ENCODE data around the gene CMKLR1.

The CMKLR1 gene

DNA sequence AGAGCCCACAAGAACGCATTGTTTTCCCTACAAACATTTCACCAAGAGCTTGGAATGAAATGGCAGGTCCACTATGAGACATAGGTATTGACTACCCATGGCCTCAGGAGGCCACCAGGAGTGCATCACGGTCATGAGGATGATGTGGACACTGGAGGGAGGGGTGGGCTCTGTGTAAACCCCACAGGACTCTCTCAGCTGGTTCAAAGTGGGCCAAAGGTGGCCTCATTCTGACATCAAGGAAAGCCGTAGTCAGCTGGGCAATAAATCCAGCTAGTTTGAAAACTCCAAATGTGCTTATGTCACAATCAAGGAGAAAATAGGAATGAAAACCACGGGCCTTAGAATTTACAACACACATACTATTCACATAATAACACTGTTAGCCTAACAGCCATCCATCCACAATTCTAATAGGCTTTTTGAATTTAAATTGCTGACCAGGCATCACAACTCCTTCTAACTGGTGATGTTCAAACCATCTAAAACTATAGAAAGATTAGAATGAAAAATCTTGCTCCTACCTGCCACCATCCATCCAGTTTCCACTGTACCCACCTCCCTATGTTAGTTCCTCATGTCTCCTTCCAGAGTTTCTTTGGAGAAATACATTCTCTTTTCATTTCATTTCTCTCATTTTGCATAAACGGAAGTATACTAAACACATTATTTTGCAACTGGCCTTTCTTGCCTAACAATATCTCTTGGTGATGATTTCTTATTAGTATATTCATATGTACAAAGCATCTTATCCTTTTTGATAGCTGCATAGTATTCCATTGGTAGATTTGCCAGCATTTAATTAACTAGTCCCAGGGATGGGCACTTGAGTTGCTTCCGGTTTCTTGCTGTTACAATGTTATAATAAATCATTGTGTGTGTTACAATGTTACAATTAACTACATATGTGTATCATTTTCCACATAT is 21.5 kb downstream of the CMKLR1 start:
- no peak for DNase-seq (ENCODE audit: low spot score)

DNA sequence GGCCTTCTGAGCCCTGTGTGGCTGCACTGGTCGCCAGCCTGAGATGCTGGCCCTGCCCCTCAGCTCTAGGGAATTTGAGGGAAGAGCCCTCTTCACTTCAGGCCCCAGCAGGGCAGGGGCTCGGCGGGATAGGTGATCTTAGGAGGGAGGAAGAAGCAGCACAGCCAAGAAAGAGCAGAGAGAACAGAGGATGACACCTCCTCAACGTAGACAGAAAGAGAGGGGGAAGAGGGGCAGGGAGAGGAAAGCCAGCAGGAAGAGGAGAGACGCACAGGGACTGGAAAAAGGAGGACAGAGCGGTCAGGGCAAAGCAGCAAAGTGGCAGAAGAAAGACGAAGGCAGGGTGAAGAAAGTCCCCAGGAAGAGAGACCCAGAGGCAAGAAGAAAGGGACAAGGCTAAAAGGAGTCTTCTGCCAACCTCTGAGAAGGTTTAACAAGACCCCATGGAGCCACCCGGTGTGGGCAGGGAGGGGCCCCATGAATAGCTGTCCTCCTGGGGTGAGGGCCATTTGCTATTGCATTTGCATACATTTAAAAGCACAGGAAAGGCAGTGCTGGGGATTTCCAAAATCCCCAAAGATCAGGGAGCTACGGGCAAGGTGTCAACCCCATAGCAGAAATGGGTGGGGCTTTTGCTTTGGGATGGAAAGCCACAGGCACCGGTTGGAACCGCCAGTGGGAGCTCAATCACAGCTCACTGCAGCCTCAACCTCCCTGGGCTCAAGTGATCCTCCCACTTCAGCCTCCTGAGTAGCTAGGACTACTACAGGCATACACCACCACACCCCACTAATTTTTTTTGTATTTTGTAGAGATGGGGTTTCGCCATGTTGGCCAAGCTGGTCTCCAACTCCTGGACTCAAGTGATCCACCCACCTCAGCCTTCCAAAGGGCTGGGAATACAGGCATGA is 22.7 kb downstream of the CMKLR1 start:
- no peak for DNase-seq (ENCODE audit: low spot score)

DNA sequence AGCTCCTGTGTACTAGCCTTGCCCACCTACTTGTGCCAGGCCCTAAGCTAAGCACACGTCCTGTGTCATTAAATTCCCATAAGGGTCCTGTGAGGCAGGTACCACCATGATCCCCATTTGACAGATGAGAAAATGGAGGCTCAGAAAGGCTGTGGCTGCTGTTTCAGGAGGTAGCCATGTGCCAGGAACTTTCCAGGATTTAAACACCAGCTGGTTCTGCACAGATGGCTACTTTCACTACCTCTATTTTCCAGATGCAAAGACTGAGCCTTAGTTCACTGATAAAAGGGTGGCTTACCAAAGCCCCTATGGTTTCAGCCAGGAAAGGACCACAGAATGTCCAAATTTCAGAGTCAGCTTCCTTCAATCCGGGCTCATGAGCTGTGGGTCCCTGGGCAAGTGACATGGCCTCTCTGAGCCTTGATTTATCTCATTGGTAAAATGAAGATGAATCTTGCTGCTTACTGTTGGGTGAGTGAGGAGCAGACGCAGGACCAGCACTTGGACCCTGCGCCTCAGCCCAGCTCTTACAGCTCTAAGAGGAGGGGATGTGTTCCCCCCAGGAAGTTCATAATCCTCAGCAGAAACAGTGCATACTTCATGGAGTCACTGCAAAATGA is 23.5 kb downstream of the CMKLR1 start:
- no peak for DNase-seq (ENCODE audit: low spot score)

DNA sequence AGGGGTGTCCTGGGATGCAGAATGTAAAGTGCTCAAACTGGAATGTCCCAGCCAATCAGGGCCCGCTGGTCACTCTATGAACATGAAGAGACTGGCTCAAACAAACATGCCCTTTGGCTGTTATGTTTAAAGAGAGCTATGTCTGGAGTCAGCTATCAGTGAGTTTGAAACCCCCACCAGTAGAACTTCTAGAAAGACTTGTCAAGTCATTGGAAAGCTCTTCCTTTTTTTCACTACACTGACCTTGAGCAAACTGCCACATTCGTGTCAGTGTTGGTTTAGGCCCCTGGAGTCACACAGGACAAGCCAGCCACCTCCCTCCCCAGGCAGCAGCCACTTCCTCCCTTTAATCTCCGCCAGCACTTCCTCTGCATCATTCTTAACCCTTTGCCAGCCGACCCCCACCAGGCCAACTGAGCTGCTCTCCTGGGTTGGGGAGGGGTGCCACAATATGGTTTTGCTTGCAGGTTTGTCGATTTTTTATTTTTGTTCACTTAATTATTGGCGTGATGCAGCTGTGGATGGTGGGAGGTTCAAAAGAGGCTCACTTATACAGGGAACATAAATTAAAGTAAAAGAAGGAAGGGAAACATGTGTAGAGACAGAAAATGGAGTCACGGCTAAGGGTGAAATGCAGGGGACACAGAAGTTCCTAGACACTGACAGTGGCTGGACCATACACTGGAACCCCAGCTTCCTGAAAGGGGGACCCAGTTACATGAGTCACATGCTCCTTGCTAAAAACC is 25.3 kb downstream of the CMKLR1 start:
- DNase-seq (ENCODE audit: low spot score): peak; percentile 45

DNA sequence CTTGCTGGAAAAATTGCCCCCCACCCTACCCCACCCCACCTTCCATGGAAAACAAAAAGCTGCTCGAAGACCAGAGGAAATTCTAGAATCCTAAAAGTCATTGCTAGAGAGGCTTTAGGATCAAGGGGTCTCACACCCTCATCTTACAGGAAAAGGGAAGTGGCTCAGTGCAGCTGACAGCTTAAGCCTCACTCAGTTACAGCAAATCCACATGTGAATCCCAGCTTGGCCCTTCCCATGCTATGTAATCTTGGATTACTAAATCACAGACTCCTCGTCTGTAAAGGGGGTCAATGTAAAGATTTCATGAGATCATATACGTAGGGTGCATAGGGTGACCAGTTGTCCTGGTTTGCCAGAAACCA is 25.9 kb downstream of the CMKLR1 start:
- DNase-seq (ENCODE audit: low spot score): no peak

DNA sequence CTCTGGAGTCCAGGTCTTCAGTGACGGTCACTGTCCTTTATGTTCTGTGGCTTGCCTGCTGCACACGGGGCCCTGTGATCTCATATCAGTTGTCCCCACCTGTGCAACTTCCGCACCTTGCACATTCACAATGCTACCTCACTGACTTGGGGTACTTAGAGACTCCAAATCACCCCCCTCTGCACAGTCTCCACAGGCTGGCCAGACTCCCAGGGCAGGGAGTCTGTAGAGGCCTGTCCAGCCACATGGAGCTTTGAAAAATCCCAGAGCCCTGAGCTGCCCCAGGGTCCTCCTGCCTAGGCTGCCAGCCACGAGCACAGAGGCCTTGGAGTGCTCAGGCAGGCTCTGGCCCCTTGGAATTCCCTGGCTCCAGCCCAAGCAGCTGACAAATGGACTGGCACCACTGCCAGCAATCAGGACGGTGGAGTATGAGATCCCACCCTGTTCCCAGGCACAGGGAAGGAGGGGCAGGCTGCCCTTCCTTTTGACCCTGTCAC is 26.4 kb downstream of the CMKLR1 start:
- no peak for DNase-seq (ENCODE audit: low spot score)

DNA sequence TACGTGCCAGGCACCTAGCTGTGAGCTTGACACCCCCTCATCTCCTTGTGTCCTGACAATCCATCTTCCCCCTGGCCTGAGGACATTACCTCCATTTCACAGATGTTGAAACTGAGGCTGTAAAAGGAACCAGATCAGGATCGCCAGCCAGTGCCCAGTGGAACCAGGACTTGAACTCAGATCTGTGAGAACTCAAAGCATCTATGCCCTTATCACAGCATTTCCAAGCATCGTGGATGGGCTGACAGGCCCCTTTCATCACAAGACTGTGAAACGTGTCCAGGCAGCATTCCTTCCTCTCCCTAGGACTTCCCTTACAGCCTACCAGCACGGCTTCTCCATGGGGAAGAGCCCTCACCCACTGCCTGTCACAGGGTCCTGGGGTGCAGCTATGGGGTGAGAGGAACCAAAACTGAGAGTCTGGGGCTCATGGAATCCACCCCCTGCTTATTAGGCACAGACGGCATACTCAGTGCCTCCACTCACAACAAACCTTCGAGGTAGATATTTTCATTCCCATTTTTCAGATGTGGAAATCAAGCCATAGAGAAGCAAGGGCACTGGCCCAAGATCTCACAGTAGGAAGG is 26.9 kb downstream of the CMKLR1 start:
- DNase-seq (ENCODE audit: low spot score): no peak

DNA sequence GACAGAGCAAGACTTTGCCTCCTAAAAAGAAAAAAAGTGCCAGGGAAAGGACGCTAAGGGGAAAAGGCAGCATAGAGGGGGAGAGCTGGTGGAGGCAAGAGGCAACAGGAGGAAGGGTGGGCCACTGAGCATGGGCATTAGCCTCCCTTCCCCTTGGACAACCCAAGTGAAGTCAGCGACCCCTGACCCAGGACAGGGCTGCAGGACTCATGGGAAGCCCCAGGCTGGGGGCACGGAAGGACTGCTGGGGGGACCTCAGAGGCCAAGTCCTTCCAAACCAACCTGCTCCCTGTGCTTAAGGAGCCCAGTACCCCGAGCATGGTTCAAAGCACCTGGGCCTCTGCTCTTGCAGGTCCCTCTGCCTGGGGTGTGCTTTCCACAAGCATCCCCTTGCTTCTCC is 27.5 kb downstream of the CMKLR1 start:
- no peak for DNase-seq (ENCODE audit: low spot score)

DNA sequence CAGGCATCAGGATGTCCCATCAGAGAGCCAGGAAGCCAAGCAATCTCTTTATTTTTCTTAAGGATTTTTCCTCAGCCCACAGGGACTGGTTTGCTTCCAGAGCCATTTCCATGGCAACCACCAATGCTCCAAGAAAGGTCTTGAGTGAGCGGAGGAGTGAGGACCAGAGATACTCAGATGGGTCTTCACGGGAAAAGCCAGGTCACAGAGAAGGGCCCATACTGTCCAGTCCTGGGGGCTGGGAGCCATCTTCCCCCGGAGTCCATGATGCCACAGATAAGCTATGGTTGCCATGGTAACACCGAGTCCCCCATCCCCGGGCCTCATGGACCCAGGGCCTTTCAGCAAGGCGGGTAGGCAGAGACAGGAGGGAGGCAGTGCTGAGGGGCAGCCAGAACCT is 28.6 kb downstream of the CMKLR1 start:
- DNase-seq (ENCODE audit: low spot score): no peak

DNA sequence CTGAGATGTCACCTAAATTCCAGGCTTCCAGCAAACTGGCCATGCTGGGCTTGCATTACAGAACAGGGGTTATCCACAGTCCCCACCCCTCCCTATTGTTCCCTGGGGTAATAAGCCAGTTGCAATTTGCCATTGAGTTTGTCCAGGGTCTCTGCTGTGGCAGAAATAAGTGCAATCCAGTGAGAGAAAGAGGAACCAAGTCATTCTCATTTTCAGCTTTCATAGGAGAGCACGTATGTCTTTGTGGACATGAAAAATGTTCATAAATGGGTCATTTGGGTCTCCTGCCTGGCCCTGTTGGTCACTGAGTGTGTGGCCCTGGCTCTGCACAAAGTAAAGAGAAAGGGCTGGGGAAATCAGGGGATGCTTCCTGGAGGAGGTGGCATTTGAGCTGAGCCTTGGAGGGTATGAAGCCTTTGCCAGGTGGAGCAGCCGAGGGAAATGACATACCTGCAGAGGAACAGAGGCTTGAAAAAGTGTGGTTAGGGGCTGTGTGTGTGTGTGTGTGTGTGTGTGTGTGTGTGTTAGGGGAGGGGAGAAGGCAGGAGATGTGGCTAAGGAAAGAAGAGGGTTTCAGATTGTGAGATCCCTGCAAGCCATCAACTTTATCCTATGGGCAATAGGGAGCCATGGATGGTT is 29.3 kb downstream of the CMKLR1 start:
- DNase-seq (ENCODE audit: low spot score): no peak

DNA sequence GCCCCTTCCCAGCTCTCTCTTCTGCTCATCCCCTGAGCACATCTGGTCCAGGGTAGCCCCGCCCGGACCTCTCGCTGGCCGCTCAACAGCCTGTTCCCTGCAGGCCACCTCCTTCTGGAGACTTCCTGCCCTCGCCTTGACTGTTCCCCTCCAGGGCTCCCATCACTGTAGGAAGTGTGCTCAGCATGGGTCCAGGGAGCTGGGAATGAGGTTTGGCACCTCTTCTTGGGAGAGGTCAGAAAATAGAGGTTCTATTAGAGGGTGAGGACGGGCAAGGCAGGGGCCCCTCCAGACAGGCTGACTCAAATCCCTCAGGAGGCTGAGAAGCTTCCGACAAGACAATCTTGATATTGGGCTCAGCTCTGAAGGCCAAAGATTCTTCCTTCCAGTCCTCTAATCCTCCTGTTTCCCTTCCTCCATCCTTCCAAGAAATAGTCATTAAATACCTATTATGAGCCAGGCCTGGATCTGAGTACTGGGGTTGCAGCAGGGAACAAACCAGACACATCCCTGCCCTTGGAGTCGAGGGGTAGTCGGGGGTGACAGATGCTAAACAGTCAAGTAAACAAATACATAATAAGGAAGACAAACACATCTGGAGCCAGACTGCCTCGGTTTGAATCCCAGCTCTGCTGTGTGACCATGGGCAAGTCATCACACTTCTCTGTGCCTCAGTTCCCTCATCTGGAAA is 30.6 kb downstream of the CMKLR1 start:
- DNase-seq (ENCODE audit: low spot score): no peak

DNA sequence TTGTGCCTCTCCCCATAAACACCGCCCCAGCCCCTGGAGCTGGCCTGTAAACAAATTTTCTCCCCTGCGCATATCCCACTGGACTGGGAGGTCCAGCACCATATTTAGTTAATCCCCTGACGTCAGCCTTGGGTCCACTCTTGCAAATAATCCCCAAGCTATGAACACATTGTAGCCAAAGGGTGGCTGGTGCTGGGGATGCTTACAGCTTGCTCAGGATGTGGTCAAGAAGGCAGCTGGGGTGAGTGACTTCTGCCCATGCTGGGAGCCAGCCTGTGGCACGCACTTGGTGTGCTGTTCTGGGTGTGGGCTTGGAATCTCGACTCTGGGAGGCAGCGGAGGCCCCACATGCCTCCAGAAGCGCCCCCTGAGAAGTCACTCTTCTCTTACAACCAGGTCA is 32.1 kb downstream of the CMKLR1 start:
- DNase-seq (ENCODE audit: low spot score): no peak

DNA sequence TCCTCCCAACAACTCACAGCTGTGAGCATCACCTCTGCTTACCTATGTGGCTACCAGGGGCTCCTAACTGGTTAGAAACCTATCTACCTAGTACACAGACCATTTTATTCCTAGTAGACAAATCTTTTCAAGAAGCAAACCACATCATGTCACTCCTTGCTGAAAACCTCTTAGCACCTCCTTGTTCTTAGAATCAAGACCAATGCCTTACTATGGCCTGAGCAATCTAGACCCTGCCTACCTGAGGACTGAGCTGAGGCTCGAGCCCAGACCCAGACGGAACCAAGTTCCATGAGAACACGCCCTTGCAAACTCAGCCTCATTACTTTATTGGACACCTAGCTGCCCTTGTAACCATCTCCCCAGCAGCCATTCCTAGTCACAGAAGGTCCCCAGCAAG is 32.6 kb downstream of the CMKLR1 start:
- no peak for DNase-seq (ENCODE audit: low spot score)

DNA sequence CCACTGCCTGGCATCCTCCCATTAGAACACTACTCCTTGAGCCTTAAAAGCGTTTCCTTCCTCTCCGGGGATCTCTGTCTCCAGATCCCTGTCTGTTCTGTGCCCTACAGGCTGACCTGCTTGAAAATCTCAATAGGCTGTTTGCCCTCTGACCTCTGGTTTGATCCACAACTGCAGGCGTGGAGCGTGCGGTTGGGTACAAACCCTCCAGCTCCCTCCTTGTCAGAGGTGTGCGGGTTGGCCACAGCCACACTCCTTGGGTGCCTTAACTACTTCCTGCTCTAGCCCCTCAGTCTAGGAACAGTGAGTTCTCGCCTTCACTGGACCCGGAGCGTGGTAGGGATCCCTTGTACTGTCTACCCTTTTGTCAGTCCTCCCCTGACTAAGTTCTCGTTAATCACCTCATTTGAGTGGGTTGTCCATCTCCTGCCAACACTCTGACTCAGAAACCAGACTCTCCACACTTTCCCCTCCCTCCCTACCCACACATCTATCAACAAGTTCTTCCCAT is 33.1 kb downstream of the CMKLR1 start:
- no peak for DNase-seq (ENCODE audit: low spot score)

DNA sequence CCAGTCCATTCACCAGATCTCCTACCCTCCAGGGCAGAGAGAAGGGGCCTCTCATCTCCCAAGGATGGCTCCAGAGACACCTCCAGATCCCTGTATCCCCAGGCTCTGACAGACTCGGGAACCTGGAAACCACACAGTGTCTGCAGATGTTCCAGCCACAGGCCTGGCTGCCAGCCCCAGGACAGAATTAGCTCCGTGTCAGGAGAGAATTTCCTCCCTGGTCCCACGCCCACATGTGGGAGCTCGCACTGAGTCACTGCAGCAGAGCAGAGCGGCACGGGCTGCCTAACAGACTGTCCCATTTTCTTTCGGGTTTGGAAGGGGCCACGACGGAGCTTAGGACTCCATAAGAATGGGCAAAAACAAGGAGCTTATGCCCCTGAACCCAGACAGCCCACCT is 33.6 kb downstream of the CMKLR1 start:
- DNase-seq (ENCODE audit: low spot score): peak; percentile 41

DNA sequence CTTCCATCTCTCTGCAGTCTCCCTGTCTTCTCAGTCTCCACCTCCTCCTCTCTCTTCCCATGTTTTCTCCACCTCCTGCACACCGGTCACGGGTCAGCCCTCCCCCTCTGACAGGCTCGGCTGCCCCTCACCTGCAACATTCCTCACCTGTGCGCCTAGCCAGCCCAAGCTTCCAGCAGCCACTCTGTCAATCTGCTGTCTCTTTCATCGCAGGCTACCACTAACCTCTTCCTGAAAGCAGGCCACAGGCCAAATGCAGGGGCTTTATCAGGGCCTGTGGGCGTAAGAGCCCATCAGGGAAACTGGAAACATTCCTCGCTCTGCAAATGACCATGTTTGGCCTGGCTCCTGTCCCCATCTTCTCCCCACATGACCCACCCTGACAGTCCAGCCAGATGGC is 34.5 kb downstream of the CMKLR1 start:
- DNase-seq (ENCODE audit: low spot score): no peak

DNA sequence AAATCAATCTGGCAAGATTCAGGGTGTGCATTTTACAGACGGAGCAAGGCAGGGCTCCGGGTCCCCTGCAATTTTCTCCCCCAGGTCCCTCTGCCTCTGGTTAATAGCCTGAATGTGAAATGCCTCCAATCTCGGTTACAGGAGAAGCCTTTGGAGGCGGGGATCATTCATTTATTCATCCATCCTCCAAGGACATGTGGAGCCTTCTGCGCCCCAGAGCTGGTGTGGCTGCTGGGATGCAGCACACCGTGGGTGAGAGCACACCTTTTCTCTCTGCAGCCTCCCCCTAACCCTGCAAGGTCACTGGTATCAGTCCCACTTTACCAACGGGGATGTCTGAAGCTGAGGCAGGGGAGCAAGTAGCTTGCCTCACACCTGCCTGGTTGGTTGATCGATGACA is 35.4 kb downstream of the CMKLR1 start:
- DNase-seq (ENCODE audit: low spot score): no peak

DNA sequence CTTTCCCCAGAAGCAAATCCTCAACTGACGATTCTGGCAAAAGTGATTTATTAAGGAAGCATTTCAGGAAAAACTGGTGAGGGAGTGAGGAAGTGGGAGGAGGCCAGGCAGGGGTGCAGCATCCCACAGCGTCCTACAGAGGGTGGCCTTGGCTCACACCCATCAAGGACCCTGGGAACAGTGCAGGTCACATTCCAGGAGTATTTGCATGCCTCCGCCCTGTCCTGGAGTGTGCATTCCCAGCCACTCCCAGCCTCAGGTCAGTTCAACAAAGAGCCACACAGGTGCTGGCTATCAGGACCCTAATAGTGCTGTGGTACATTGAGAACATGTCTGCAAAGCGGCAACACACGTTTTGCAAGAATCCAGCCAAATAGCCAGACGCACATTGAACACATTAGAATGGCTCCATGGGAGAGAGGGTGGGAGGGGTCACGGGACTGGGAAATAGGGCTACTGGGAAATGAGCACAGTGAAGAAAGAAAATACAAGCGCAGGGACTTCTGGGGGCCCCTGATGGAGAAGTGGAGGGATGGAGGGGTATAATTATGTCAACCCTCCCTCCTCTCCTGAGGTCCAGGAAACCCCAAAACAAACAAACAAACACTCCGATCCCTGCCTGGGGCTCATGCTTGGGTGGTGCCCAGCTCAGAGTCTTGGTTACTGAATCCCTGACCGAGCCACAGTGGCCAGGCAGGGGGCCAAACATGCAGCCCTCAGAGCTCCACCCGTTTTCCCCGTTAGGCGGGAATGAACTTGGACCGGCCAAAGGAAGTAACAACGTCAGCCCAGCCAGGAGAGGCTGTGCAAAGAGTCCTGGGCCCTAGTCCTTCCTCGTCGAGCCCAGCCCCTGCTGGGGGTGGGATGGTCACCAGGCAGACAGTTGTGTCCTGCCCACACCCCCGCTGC is 36.5 kb downstream of the CMKLR1 start:
- DNase-seq (ENCODE audit: low spot score): no peak

DNA sequence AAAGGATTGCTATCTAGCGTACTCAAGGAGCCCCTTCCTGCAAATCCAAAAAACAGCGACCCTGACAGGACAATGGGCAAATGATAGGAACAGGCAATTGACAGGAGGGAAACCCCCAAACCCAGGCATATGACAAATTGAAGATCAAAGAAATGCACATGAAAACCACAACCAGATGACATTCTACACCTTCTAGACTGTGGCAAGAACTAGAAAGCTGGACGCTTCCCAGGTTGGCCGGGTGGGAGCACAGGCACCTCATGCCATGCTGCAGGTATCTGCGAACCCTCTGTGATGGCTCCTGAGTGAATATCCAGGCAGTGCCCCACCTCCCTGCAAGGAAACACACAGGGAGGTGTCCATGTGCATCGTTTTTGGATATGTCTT is 37.1 kb downstream of the CMKLR1 start:
- no peak for DNase-seq (ENCODE audit: low spot score)

Data from putamen (tissue), 1 donor.